Fibroblast of mammary gland (primary cell): ENCODE results near the gene TTLL9.
A peak's percentile ranks its signal among the peaks of the same experiment; 100 is the strongest.

Experiments used
- DNase-seq: peaks from one replicate; pipeline ENCODE4 v3.0.0-alpha.2; 2010; ENCODE audit warnings: low read depth
- H3K4me3 ChIP-seq: 2 replicates; pipeline ENCODE4 v1.5.1; 2011; ENCODE audit warnings: low read depth, mild to moderate bottlenecking, low read length, moderate library complexity; ENCODE audit not compliant: control insufficient read depth
- TF ChIP-seq, protein P1 (sequence below): conservative IDR thresholded peaks from 2 replicates; pipeline ENCODE4 v1.5.1; 2011; ENCODE audit warnings: low read depth, low read length, inconsistent platforms; ENCODE audit not compliant: control insufficient read depth, insufficient read depth

TTLL9 gene

DNA sequence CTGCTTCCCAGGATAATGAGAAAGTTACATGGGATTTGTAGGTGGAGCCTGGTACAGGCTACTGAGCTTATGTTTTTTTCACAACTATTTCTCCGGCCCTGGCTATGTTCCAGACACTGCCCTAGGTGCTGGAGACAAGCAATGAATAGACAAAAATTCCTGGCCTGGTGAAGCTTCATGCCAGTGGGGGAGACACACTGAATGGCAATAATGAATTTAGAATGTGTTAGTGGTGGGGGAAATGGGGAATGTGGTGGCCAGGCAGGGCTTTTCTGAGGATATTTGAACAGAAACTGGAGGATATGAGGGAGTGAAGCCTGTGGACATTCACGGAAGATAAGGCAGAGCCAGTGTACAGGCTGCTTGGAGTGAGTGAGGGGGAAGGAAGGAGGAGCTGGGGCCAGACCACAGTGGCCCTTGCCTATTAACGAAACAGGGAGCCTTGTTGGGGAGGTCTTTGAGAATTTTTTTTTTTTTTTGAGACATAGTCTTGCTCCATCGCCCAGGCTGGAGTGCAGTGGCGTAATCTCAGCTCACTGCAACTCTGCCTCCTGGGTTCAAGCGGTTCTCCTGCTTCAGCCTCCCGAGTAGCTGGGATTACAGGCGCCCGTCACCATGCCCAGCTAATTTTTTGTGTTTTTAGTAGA, 31.7 kb upstream of the TTLL9 start:
- no peak for DNase-seq
- TF ChIP-seq, protein P1, sequence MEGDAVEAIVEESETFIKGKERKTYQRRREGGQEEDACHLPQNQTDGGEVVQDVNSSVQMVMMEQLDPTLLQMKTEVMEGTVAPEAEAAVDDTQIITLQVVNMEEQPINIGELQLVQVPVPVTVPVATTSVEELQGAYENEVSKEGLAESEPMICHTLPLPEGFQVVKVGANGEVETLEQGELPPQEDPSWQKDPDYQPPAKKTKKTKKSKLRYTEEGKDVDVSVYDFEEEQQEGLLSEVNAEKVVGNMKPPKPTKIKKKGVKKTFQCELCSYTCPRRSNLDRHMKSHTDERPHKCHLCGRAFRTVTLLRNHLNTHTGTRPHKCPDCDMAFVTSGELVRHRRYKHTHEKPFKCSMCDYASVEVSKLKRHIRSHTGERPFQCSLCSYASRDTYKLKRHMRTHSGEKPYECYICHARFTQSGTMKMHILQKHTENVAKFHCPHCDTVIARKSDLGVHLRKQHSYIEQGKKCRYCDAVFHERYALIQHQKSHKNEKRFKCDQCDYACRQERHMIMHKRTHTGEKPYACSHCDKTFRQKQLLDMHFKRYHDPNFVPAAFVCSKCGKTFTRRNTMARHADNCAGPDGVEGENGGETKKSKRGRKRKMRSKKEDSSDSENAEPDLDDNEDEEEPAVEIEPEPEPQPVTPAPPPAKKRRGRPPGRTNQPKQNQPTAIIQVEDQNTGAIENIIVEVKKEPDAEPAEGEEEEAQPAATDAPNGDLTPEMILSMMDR = no peak

DNA sequence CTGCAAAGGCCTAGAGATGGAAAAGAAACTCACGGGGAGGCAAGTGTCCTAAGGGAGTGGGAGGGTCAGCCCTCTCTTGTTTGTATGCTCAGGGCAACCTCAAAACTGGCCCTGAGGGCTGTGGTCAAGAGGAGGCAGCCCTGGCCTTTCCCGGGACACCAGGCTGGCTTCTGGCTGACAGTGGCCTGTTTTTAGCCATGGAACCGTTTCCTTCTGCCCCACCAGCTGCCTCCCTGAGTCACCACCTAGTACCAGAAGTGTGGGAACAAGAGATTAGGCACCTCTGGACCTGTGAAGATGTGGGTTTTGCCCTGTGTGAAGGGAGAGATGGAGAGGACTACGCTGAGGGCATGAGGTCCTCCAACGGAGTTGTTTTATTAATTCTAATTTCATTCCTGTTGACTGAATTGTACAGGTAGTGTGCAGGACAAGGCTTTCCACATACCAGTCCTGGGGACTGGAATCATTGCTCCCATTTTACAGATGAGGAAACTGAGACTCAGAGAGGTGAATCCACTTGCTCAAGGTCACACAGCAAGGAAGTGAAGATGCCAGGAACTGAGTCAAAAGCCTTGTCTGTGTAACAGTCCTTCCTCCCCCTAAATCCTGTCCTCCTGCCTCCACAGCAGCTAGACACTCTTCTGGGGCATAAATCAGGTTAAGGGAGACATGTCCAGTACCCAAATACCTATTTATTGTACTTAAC, 30.5 kb upstream of the TTLL9 start:
- no peak overlapping the region for H3K4me3 ChIP-seq
- TF ChIP-seq, protein P1 = no peak

More for the DNA sequence above, 31.7 kb upstream of the TTLL9 start:
- H3K4me3 ChIP-seq = no peak overlapping the region

DNA sequence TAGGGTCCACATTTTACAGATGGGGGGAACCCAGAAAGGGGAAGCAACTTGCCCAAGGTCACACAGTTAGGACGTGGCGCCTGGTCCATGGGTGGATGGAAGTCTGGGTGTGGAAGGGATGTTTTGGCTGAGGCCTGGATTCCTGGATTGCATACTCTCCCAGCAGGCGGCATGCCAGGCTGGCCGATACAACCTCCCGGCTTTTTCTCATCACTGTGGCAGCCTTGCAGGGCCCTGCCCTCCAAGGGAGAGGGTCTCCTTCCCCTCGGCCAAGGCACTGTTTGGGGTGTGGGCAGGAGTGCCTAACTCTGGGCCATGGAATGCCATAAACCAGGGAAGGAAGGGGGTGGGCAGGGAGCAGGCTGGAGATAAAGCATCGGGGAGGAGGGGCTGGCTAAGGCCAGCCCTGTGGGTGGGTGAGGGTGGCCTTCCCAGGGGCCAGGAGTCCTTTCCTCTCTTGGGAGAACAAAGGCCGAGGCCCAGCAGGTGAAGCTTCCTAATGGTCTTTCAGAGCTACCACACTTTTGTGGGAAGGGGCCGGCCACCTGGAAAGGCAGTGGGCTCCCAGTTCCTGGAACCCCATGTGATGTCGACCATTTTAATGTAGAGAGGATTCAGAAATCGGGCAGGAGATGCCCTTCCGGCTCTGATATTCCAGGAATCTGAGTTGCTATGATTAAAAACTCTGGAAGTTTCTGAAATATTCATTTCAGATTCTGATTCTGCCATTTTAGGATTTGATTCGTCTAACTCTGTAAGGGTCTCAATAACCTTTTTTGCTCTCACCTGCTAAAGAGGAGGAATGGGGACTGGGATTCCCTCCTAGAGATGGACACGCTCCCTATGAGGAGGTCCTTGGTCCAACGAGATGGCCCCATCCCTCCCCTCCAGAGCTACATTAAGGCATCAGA, 29.3 kb upstream of the TTLL9 start:
- no peak for DNase-seq
- TF ChIP-seq, protein P1 = no peak
- H3K4me3 ChIP-seq = no peak overlapping the region

More for the DNA sequence above, 30.5 kb upstream of the TTLL9 start:
- peak; percentile 14 for DNase-seq

DNA sequence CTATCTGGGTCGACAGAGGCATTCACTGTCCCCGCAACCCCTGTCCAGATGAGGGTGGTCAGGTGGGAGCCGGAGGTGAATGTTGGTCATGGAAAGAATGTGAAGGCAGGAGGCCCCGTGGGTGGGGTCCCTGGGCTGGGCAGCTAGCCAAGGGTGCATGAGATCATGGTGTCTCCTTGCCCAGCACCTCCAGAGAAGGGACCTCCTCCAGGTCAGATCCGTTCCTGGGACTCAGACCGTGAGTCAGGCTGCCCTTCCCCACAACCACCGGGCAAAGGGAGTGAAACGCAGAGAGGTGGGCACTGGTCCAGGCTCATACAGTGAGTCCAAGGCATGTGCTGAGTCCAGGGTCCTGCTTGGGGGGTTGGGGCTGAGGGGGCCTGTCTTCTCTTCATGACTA, 28.5 kb upstream of the TTLL9 start:
- H3K4me3 ChIP-seq = no peak overlapping the region
- DNase-seq = peak; percentile 56
- TF ChIP-seq, protein P1 = no peak

DNA sequence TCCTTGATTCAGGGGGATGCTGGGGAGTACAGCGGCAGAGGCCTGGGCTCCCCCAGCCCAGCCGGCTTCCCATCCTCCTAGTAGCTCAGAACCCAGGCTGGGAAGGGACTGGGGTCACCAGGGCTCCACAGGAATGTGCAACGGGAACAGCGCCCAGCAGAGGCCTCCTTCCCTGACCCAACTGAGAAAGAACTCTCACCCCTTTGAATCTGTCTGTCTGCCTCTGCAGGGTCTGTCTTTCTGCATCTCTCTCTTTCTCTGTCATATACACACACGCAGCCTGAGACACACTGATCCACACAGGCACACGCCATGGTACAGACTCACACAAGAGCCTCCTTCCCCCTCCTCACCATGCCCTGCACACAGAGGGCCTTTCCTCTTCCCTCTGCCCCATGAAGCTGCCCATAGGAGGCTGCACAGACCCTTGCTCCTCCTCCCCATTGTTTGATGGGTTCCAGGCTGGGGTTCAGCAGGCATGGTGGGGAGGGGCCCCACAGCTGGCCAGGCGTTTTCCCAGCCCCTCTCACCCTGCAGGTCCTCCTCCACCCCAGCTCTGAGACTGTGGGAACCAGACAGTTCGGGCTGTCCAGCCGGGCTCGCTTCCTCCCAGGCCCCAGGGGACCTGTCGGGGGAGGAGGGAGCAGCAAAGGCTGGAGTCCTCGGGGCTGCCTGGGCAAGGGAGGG, 27.8 kb upstream of the TTLL9 start:
- peak; percentile 46 for DNase-seq
- no peak overlapping the region for H3K4me3 ChIP-seq
- TF ChIP-seq, protein P1 = no peak

DNA sequence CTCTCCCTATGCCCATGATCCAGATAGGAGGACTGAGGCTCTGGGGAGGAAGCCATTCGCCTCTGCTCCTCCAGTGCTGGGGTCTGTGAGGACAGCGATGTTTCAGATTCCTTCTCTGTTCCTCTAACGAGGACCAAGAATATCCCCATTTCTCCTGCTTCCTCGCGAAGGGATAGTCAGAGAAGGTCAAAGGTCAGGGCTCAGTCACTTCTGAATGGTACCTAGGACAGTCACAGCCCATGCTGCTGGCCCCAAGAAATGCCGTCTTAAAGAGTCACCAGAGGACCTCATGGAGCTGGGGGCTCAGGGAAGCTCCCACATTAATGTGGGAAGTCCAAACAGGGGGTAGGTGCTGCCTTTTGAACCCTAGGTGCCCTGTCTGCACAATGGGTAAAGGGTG, 27.1 kb upstream of the TTLL9 start:
- no peak overlapping the region for H3K4me3 ChIP-seq

More for the DNA sequence above, 27.1 kb upstream of the TTLL9 start:
- TF ChIP-seq, protein P1 = no peak
- no peak for DNase-seq
